Measurements from ENCODE around the gene HMGCS1. TPM values are rescaled to one million over a fixed set of nuclear protein-coding genes. Genes with fewer than 3 reads are reported as not detected.
"Not testable (repeated sequence)": the region's sequence is repeated elsewhere in the genome, so short reads cannot be mapped to it uniquely, and the experiment has no call there.

Gene HMGCS1
- total and polyA plus RNA-seq, 11 donors, result 6.3 to 34.8 (median 30.0) TPM

DNA sequence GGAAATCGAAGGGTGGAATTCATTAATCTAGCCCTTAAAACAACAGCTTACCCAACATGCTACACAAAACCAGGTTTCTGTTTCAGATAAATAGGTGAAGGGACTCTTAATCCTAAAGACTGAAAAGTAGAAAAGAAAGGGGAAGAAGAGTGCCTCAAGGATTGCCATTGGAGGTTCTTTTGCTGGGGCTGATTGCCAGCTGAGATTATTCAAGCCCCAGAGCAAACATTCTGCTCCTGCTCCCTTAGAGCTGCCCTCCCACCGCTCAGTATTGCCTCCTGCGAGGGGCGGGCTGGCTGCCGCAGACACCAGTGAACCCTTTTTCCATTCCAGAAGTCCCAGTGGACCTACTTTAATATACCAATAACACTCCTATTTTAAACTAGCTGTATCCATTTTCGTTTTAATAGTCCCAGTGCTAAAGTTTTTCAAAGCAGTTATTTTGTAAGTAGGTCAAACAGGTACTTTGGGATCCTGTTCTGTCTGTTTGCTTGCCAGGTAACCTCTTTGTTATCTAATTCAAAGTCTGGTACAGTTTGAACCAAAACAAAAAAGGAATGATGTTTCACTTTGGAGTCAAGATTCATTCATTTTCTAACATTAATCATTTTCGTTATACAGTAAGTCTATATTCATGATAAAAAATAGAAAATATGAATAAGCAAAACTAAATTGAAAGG is 38.6 kb downstream of the HMGCS1 start:
- intact Hi-C loops (cut with DNase I), result no loop called here
- DNase-seq, result no peak
- WGBS, 4 donors, result 53 to 68% (median 64%) methylated on average over 7 of the region's 7 CpGs
- Histone ChIP-seq H3K9me3 (peaks cover 0 to 9% (median 0%) of the 10 kb centered on the region in 12 donors), H3K4me1 (peaks cover 0 to 9% (median 0%) of the 10 kb centered on the region in 12 donors), H3K27me3 (no peaks in the 10 kb centered on the region), H3K4me3 (no peak overlapping the region), H3K27ac (no peak overlapping the region), H3K36me3 (no peaks in the 10 kb centered on the region)
- no peak for ATAC-seq
- TF ChIP-seq POLR2A (IDR thresholded peaks at IDR 0.05), result no peak
- TF ChIP-seq, protein P1, sequence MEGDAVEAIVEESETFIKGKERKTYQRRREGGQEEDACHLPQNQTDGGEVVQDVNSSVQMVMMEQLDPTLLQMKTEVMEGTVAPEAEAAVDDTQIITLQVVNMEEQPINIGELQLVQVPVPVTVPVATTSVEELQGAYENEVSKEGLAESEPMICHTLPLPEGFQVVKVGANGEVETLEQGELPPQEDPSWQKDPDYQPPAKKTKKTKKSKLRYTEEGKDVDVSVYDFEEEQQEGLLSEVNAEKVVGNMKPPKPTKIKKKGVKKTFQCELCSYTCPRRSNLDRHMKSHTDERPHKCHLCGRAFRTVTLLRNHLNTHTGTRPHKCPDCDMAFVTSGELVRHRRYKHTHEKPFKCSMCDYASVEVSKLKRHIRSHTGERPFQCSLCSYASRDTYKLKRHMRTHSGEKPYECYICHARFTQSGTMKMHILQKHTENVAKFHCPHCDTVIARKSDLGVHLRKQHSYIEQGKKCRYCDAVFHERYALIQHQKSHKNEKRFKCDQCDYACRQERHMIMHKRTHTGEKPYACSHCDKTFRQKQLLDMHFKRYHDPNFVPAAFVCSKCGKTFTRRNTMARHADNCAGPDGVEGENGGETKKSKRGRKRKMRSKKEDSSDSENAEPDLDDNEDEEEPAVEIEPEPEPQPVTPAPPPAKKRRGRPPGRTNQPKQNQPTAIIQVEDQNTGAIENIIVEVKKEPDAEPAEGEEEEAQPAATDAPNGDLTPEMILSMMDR (IDR thresholded peaks at IDR 0.05), result no peak

DNA sequence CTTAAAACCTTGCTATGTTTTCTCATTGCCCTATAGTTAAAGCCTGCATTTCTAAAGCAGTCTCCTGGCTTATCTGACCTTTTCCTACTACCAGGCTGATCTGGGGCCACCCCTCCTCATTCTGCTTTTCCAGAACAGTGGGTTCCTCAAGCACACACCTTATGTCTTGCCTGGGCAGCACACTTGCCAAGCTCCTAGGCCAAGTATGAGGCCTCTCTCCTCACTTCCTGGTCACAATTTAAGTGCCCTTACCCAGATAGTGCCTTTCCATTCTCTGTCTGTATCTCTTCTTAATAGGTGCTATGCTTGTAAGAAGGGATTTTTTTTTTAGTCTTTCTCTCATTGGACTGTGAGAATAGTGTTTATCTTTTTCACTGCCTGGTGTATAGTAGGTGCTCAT is 39.7 kb downstream of the HMGCS1 start:
- intact Hi-C loops (cut with DNase I), result no loop called here
- no peaks in the 10 kb centered on the region for H3K27me3 ChIP-seq
- TF ChIP-seq, protein P1 (IDR thresholded peaks at IDR 0.05), result no peak
- TF ChIP-seq POLR2A (IDR thresholded peaks at IDR 0.05), result no peak
- H3K4me3 ChIP-seq, result no peak overlapping the region
- DNase-seq (no peak), ATAC-seq (no peak)
- H3K27ac ChIP-seq, result no peak overlapping the region
- peaks cover 0 to 9% (median 0%) of the 10 kb centered on the region in 12 donors for H3K4me1 ChIP-seq
- H3K36me3 ChIP-seq, result no peaks in the 10 kb centered on the region
- peaks cover 0 to 15% (median 0%) of the 10 kb centered on the region in 12 donors for H3K9me3 ChIP-seq

DNA sequence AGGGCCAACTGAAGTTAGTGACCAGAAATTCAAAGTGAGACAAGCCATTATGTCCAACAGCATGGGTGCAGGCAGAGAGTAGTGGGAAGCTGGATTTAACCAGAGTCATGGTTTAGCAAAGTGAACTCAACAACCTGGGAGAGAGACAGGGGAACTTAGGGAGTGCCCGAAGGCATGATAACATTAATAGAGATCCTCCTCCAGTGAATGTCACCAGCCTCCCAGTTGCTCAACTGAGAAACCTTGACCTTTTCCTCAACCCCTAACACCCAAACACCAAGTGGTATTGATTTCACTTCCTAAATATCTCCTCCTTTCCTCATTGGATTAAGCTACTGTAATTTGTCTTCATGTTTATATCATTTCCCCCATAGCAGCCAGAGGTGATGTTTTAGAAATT is 42.6 kb downstream of the HMGCS1 start:
- Histone ChIP-seq H3K27ac (no peak overlapping the region), H3K4me1 (peaks cover 0 to 9% (median 0%) of the 10 kb centered on the region in 12 donors), H3K36me3 (no peaks in the 10 kb centered on the region), H3K27me3 (no peaks in the 10 kb centered on the region), H3K9me3 (peaks cover 0 to 21% (median 0%) of the 10 kb centered on the region in 12 donors), H3K4me3 (no peak overlapping the region)
- TF ChIP-seq, protein P1 (IDR thresholded peaks at IDR 0.05), result no peak
- ATAC-seq, result no peak
- WGBS, 4 donors, result 59 to 87% (median 82%) methylated on average over 1 of the region's 1 CpG
- no peak for DNase-seq
- intact Hi-C loops (cut with DNase I), result no loop called here

DNA sequence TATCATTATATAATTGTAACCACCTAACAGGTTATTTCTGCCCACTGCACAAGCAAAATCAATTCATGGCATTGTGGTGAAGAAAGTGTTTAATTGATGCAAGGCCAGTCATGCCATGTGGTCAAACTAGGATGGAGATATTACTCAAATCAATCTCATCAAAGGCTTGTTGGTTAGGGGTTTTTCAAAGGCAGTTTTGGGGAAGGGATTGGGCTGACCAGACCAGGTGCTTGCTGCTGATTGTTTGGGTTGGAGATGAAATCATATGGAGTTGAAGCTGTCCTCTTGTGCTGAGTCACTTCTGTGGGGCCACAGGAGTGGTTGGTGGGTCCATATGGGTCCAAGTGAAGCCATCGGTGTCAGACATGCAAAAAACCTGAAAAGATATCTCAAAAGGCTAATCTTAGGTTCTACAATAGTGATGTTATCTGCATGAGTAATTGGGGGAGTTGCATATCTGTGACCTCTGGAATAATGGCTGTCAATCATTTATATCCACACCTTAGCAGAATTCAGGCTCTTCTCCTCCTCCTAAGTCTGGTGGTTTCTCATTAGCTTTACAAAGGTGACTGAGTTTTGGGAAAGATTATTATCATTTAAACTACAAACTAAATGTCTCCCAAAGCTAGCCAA is 44.9 kb downstream of the HMGCS1 start:
- ATAC-seq, result no peak
- intact Hi-C loops (cut with DNase I), result no loop called here
- Histone ChIP-seq H3K9me3 (peaks cover 0 to 21% (median 0%) of the 10 kb centered on the region in 12 donors), H3K4me3 (no peak overlapping the region), H3K27ac (no peak overlapping the region), H3K27me3 (no peaks in the 10 kb centered on the region), H3K4me1 (no peaks in the 10 kb centered on the region), H3K36me3 (no peaks in the 10 kb centered on the region)
- no peak for TF ChIP-seq POLR2A (IDR thresholded peaks at IDR 0.05)
- TF ChIP-seq, protein P1 (IDR thresholded peaks at IDR 0.05), result no peak
- no peak for DNase-seq
- WGBS, 4 donors, result 83 to 100% (median 94%) methylated on average over 1 of the region's 1 CpG

DNA sequence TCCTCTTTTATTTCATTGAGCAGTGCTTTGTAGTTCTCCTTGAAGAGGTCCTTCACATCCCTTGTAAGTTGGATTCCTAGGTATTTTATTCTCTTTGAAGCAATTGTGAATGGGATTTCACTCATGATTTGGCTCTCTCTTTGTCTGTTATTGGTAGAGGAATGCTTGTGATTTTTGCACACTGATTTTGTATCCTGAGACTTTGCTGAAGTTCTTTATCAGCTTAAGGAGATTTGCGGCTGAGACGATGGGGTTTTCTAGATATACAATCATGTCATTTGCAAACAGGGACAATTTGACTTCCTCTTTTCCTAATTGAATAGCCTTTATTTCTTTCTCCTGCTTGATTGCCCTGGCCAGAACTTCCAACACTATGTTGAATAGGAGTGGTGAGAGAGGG is 50.9 kb downstream of the HMGCS1 start:
- H3K27me3 ChIP-seq; intact Hi-C loops (cut with DNase I); H3K36me3 ChIP-seq; H3K27ac ChIP-seq; ATAC-seq; DNase-seq; H3K4me3 ChIP-seq; H3K4me1 ChIP-seq: not testable (repeated sequence)
- peaks cover 0 to 11% (median 0%) of the 10 kb centered on the region in 12 donors for H3K9me3 ChIP-seq
- 84 to 93% (median 91%) methylated on average over 2 of the region's 2 CpGs for WGBS, 4 donors
